ENCODE data around the gene POP4. TPM values are rescaled to one million over a fixed set of nuclear protein-coding genes. Genes with fewer than 3 reads are reported as not detected.

The POP4 gene
- total and polyA plus RNA-seq, 2 donors (not counting 3 experiments of a cell fraction or from before 2014, with no cell fraction given) = 56.2 to 64.4 TPM

DNA sequence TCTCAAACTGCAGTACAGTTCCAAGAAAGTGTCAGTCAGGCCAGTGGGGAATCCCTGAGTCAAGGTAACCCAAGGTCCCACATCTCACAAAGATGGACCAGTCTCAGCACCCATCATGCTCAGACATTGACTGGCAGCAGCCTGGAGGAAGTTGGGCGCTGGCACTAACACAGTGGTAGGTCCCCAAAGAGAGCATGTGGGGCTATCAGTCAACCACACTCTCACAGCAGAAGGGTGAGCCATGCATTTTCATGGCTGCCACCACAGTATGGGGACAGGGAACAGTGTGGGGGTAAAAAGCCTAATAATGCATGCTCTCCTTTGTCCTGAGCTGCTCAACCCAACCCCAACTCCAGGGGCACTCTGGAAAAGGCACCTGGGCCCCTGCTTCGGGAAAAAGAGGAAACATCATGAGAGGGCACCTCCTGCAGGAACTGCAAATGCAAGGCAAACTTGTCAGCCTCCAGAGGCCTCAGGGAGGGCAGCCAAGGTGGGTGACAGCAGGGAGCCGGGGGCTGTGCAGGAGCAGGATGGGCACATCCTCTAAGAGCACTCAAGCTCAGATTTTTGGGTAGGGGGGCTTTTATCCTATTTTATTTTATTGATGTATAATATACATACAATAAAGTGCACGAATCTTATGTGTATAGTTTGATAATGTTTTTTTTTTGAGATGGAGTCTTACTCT is 49.7 kb downstream of the POP4 start:
- intact Hi-C loops (cut with micrococcal nuclease) (no loop called here), dilution Hi-C loops (cut with MboI; ENCODE audit: extremely low pct_ligation_motif_present, low sequenced_read_pairs) (no loop called here)
- TF ChIP-seq GATA2 (IDR thresholded peaks at IDR 0.05; ENCODE audit: insufficient read depth, insufficient read length, low read depth, low read length) = no peak
- no peak for TF ChIP-seq JUN (IDR thresholded peaks at IDR 0.05; ENCODE audit: borderline replicate concordance, insufficient read depth, insufficient read length, low read depth)
- TF ChIP-seq, protein P1, sequence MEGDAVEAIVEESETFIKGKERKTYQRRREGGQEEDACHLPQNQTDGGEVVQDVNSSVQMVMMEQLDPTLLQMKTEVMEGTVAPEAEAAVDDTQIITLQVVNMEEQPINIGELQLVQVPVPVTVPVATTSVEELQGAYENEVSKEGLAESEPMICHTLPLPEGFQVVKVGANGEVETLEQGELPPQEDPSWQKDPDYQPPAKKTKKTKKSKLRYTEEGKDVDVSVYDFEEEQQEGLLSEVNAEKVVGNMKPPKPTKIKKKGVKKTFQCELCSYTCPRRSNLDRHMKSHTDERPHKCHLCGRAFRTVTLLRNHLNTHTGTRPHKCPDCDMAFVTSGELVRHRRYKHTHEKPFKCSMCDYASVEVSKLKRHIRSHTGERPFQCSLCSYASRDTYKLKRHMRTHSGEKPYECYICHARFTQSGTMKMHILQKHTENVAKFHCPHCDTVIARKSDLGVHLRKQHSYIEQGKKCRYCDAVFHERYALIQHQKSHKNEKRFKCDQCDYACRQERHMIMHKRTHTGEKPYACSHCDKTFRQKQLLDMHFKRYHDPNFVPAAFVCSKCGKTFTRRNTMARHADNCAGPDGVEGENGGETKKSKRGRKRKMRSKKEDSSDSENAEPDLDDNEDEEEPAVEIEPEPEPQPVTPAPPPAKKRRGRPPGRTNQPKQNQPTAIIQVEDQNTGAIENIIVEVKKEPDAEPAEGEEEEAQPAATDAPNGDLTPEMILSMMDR (IDR thresholded peaks at IDR 0.05; ENCODE audit: extremely low read depth in 1 of 2, insufficient read depth in 1 of 2, low read depth in 1 of 2, low read length in 2 of 2) = no peak
- no peak for TF ChIP-seq MYC (IDR thresholded peaks at IDR 0.05; ENCODE audit: low read depth, low read length)
- TF ChIP-seq POLR2A (IDR thresholded peaks at IDR 0.05; ENCODE audit: low read depth, low read length) = no peak
- TF ChIP-seq, protein P2, sequence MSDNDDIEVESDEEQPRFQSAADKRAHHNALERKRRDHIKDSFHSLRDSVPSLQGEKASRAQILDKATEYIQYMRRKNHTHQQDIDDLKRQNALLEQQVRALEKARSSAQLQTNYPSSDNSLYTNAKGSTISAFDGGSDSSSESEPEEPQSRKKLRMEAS (IDR thresholded peaks at IDR 0.05; ENCODE audit: insufficient read depth, insufficient read length) = no peak
- no peak for TF ChIP-seq POLR2AphosphoS5 (IDR thresholded peaks at IDR 0.05; ENCODE audit: insufficient read depth, low read depth, low read length)
- TF ChIP-seq FOS (IDR thresholded peaks at IDR 0.05; ENCODE audit: borderline replicate concordance, insufficient read depth, low read length) = no peak
- no peak for TF ChIP-seq EZH2 (IDR thresholded peaks at IDR 0.05; ENCODE audit: borderline replicate concordance, low read depth, low read length, severe bottlenecking)
- no peak overlapping the region for H2AFZ ChIP-seq (ENCODE audit: low read depth, low read length)
- H3K4me3 ChIP-seq (replicated peaks in 1 of 3; ENCODE audit: insufficient read depth in 1 of 3, low read depth in 1 of 3, low read length in 3 of 3) = no peak overlapping the region
- H3K27ac ChIP-seq (ENCODE audit: insufficient read depth, low read depth, low read length) = no peak overlapping the region
- BruUV-seq (replicated peaks) = no TSS peak
- H3K9me3 ChIP-seq (replicated peaks; ENCODE audit: control insufficient read depth, insufficient read depth, low read length) = no peaks in the 10 kb centered on the region
- no peaks in the 10 kb centered on the region for H3K9me1 ChIP-seq (replicated peaks; ENCODE audit: control insufficient read depth, extremely low read depth, insufficient read depth, low read length)
- POLR2A ChIA-PET = no interaction called here
- CTCF ChIA-PET = no interaction called here
- DNase-seq (ENCODE audit: low read depth, low spot score) = no peak
- no peak for FAIRE-seq
- no peaks in the 10 kb centered on the region for H4K20me1 ChIP-seq (replicated peaks; ENCODE audit: control insufficient read depth, extremely low read depth, insufficient read depth, low read length)
- no peak overlapping the region for H3K4me2 ChIP-seq (ENCODE audit: insufficient read depth, low read length)
- H3K36me3 ChIP-seq (ENCODE audit: control insufficient read depth in 2 of 2, extremely low read depth in 1 of 2, insufficient read depth in 2 of 2, low read length in 2 of 2) = no peaks in the 10 kb centered on the region
- H3K9ac ChIP-seq (replicated peaks; ENCODE audit: extremely low read depth, insufficient read depth, low read length) = no peak overlapping the region
- peaks cover 0 to 18% of the 10 kb centered on the region in 2 experiments for H3K27me3 ChIP-seq (ENCODE audit: control insufficient read depth in 2 of 2, insufficient read depth in 2 of 2, low read length in 2 of 2)
- no peaks in the 10 kb centered on the region for H3K79me2 ChIP-seq (ENCODE audit: control insufficient read depth, insufficient read depth, low read length)
- H3K4me1 ChIP-seq (ENCODE audit: control insufficient read depth, extremely low read depth, insufficient read depth, low read length) = no peaks in the 10 kb centered on the region
